Gastroesophageal sphincter (tissue), 4 donors: Measurements from ENCODE around the gene LRRFIP2. TPM values are rescaled to one million over a fixed set of nuclear protein-coding genes. Genes with fewer than 3 reads are reported as not detected.

Experiments
- ATAC-seq: fragments of 150-250 bp; one replicate; pipeline ENCODE4 v1.9.1; 2016; ENCODE audit warnings: mild to moderate bottlenecking, moderate library complexity
- H3K27ac ChIP-seq, 4 donors: fragments of 200-600 bp; sonication (generic) in 3 of 4; 1 replicate in 3 of 4; 2 replicates in 1 of 4; pipeline ENCODE4 v1.5.1; 2016 to 2019
- H3K27me3 ChIP-seq: fragments of 200-600 bp; sonication (generic); one replicate; pipeline ENCODE4 v1.5.1; 2019
- H3K36me3 ChIP-seq, 2 donors: fragments of 200-600 bp; sonication (generic); one replicate each; pipeline ENCODE4 v1.5.1; 2019; ENCODE audit warnings: control low read depth in 1 of 2
- H3K4me1 ChIP-seq, 3 donors: fragments of 200-600 bp; sonication (generic); 1 replicate in 2 of 3; 2 replicates in 1 of 3; pipeline ENCODE4 v1.5.1; 2016 to 2019; ENCODE audit warnings: control low read depth in 2 of 3
- H3K4me3 ChIP-seq, 2 donors: fragments of 200-600 bp; sonication (generic); one replicate each; pipeline ENCODE4 v1.5.1; 2019; ENCODE audit warnings: mild to moderate bottlenecking in 1 of 2, moderate library complexity in 1 of 2
- H3K9me3 ChIP-seq, 3 donors: fragments of 200-600 bp; sonication (generic); one replicate each; pipeline ENCODE4 v1.5.1; 2017 to 2019; ENCODE audit warnings: control low read depth in 2 of 3
- EP300 ChIP-seq: sonication (generic); formaldehyde crosslinking; IDR thresholded peaks from one replicate; pipeline ENCODE4 v1.6.1; 2017; ENCODE audit warnings: antibody characterized with exemption, mild to moderate bottlenecking
- POLR2A ChIP-seq, 2 donors: fragments of 450-650 bp; IDR thresholded peaks; one replicate each; pipeline ENCODE4 v1.6.1; 2017; ENCODE audit warnings: antibody characterized with exemption in 2 of 2, mild to moderate bottlenecking in 2 of 2, moderate library complexity in 1 of 2
- POLR2AphosphoS5 ChIP-seq: sonication (generic); formaldehyde crosslinking; IDR thresholded peaks from one replicate; pipeline ENCODE4 v1.6.1; 2017; ENCODE audit warnings: antibody characterized with exemption
- WGBS, 2 donors: methylation state at CpG; one replicate each; pipeline ENCODE4 v1.1.5; 2018; ENCODE audit warnings: low coverage in 1 of 2; 5-methylcytosine and 5-hydroxymethylcytosine counted together
- total RNA-seq, 4 donors: library from RNA; depleted of rRNA; stranded (reverse); fragments of >200 nt; gene quantifications; one replicate each; pipeline ENCODE4 v1.1.0, GENCODE V29; 2016
- TF ChIP-seq, protein P1 (sequence below), 4 experiments: fragments of 200-600 bp in 2 of 4; fragments of 450-650 bp in 2 of 4; sonication (generic) in 1 of 4; IDR thresholded peaks; one replicate each; pipeline ENCODE4 v1.5.1; 2017 to 2019; ENCODE audit warnings: antibody characterized with exemption in 4 of 4, mild to moderate bottlenecking in 2 of 4, moderate library complexity in 2 of 4

The LRRFIP2 gene
- total RNA-seq, 4 donors from 2014 or later: 79.4 to 123 (median 88.4) TPM

DNA sequence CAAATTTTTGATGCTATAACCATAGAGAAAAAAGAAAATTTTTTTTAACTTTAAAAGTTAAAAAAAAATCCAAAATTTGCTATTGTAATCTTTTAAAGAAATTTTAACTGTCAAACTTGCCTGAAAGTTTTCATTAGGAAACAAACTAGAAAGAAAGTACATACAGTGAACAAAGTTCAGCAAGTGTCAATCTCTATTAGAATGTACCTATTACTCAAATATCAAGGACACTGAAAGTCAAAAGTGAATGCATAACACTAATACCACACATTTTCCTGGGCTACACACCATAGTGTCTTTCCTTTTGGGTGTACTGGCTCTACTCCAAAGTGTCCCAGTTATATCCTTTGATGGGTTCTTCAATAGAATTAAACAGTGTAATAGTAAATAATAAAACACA is 56.8 kb downstream of the LRRFIP2 start:
- H3K9me3 ChIP-seq: no peaks in the 10 kb centered on the region
- no peak overlapping the region for H3K4me3 ChIP-seq
- H3K27me3 ChIP-seq: no peaks in the 10 kb centered on the region
- peaks cover 0 to 58% (median 4%) of the 10 kb centered on the region in 3 donors for H3K4me1 ChIP-seq
- peaks cover 0 to 4% of the 10 kb centered on the region in 2 donors for H3K36me3 ChIP-seq
- TF ChIP-seq POLR2A (IDR thresholded peaks at IDR 0.05) (no peak), EP300 (no peak), POLR2AphosphoS5 (no peak)
- TF ChIP-seq, protein P1, sequence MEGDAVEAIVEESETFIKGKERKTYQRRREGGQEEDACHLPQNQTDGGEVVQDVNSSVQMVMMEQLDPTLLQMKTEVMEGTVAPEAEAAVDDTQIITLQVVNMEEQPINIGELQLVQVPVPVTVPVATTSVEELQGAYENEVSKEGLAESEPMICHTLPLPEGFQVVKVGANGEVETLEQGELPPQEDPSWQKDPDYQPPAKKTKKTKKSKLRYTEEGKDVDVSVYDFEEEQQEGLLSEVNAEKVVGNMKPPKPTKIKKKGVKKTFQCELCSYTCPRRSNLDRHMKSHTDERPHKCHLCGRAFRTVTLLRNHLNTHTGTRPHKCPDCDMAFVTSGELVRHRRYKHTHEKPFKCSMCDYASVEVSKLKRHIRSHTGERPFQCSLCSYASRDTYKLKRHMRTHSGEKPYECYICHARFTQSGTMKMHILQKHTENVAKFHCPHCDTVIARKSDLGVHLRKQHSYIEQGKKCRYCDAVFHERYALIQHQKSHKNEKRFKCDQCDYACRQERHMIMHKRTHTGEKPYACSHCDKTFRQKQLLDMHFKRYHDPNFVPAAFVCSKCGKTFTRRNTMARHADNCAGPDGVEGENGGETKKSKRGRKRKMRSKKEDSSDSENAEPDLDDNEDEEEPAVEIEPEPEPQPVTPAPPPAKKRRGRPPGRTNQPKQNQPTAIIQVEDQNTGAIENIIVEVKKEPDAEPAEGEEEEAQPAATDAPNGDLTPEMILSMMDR (IDR thresholded peaks at IDR 0.05): no peak
- ATAC-seq: no peak
- H3K27ac ChIP-seq: no peak overlapping the region

DNA sequence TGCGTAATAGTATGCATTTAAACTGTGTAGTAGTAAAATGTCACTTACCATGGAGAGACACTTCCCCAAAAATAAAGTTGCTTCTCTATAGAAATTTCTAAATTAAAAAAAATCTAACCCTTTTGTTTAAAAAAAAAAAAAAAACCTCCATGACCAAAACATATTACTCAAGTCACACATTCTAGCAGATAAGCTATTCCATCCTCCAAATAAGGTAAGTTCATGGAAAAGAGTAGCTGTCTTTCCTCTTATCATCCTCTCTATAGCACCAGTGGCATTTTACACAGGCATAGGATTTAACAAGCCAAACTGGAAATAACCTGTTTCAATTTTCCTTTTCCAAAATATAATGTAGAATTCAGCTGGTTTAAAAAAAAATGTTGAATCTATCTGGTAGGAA is 57.4 kb downstream of the LRRFIP2 start:
- no peak overlapping the region for H3K27ac ChIP-seq
- TF ChIP-seq POLR2A (IDR thresholded peaks at IDR 0.05): no peak
- no peak for TF ChIP-seq POLR2AphosphoS5
- TF ChIP-seq, protein P1 (IDR thresholded peaks at IDR 0.05): no peak

DNA sequence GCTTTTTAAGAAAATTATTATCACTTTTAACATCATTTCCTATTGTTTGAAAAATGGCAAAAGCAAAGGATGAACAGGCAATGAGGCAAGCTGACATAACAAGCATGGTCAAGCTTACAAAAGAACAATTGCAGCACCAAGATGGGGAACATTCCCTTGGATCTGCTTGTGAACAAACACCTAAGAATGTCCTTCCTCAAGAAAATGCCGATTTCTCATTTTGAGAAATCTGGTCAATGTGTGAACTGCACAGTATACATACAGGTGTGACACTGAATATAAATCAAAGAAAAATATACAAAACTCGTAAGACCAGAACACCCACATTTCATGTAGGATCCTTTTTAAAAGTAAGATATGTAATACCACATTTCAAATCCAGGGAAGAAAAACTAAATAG is 58.9 kb downstream of the LRRFIP2 start:
- ATAC-seq: no peak
- TF ChIP-seq, protein P1 (IDR thresholded peaks at IDR 0.05): peak in 2 of 4 experiments; percentile 5 to 15
- TF ChIP-seq EP300: no peak
- Histone ChIP-seq H3K27me3 (no peaks in the 10 kb centered on the region), H3K27ac (peak overlapping the region in 1 of 4 donors; percentile 40), H3K9me3 (no peaks in the 10 kb centered on the region), H3K36me3 (peaks cover 0 to 4% of the 10 kb centered on the region in 2 donors), H3K4me3 (no peak overlapping the region), H3K4me1 (peaks cover 0 to 67% (median 4%) of the 10 kb centered on the region in 3 donors)
- 60 to 83% methylated on average over 2 of the region's 2 CpGs for WGBS, 2 donors

More for the DNA sequence above, 57.4 kb downstream of the LRRFIP2 start:
- peaks cover 0 to 59% (median 4%) of the 10 kb centered on the region in 3 donors for H3K4me1 ChIP-seq
- peaks cover 0 to 4% of the 10 kb centered on the region in 2 donors for H3K36me3 ChIP-seq
- no peak overlapping the region for H3K4me3 ChIP-seq
- no peak for ATAC-seq
- H3K9me3 ChIP-seq: no peaks in the 10 kb centered on the region
- 89 to 96% methylated on average over 1 of the region's 1 CpG for WGBS, 2 donors
- no peaks in the 10 kb centered on the region for H3K27me3 ChIP-seq

DNA sequence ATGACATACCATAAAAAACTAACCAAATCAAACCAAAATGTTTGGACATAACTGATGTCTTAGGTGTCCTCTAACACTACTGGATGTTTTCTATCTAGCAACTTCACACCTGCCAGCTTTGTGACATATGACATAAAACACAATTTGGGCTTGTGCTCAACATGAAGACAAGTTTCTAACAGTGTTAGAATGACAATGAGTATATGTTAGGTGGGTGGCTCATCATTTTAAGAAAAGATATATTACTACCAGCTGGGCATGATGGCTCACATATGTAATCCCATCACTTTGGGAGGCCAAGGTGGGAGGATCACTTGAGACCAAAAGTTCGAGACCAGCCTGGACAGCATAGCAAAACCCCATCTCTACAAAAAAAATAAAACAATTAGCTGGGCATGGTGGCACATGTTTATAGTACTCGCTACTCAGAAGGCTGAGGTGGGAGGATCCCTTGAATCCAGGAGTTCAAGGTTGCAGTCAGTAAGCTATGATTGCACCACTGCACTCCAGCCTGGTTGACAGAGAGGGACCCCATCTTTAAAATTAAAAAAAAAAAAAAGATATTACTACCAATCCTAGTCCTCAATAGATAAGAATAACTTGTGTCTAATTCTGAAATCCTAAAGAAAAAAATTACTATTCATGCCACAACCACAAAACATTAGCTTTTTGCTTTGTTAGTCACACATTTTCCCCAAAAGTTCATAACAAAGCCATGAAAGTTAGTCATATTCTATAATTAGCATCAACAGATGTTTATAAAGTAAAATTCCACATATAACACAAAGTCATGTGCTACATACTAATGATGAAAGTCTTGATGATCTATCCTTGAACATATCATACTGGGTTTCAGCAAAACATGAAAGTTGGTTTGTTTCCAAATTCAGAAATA is 59.9 kb downstream of the LRRFIP2 start:
- no peak overlapping the region for H3K4me3 ChIP-seq
- H3K36me3 ChIP-seq: peaks cover 0 to 4% of the 10 kb centered on the region in 2 donors
- H3K27me3 ChIP-seq: no peaks in the 10 kb centered on the region
- peak overlapping the region in 1 of 4 donors; percentile 40 for H3K27ac ChIP-seq
- 100% methylated on average over 1 to 2 of the region's 2 CpGs for WGBS, 2 donors
- peaks cover 0 to 71% (median 6%) of the 10 kb centered on the region in 3 donors for H3K4me1 ChIP-seq
- no peaks in the 10 kb centered on the region for H3K9me3 ChIP-seq
- no peak for ATAC-seq
- TF ChIP-seq POLR2AphosphoS5 (peak; percentile 70), POLR2A (IDR thresholded peaks at IDR 0.05) (no peak)

DNA sequence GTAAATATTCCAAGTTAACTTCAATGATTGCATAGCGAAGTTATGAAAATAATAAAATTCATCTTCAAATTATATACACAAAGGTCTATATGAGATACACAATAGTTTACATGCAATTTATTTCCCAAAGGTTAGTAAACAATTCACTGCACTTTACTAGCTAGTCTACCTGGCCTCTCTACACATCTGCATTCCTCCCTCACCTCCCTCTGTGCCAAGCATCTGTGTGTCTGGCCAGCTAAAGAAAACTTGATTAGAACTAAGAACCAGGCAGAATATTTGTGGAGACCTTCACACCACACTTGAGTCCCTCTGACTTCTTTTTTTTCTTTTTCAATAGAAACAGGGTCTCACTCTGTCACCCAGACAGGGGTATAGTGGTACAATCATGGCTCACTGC is 61.4 kb downstream of the LRRFIP2 start:
- Histone ChIP-seq H3K9me3 (no peaks in the 10 kb centered on the region), H3K4me3 (no peak overlapping the region), H3K27me3 (no peaks in the 10 kb centered on the region), H3K4me1 (peaks cover 0 to 68% (median 11%) of the 10 kb centered on the region in 3 donors), H3K36me3 (peaks cover 0 to 4% of the 10 kb centered on the region in 2 donors), H3K27ac (no peak overlapping the region)
- no peak for TF ChIP-seq POLR2A (IDR thresholded peaks at IDR 0.05)
- TF ChIP-seq POLR2AphosphoS5: no peak
- TF ChIP-seq, protein P1 (IDR thresholded peaks at IDR 0.05): no peak
- TF ChIP-seq EP300: no peak
- ATAC-seq: no peak
- WGBS, 2 donors: 90 to 100% methylated on average over 1 of the region's 1 CpG
